HEK293T (cell line): ENCODE results near the gene YPEL2.

Experiments
- ARNT ChIP-seq: fragments of 450-650 bp; IDR thresholded peaks from 2 replicates; pipeline ENCODE4 v1.6.1; 2017; ENCODE audit warnings: mild to moderate bottlenecking
- BHLHE40 ChIP-seq: fragments of 450-650 bp; IDR thresholded peaks from 2 replicates; pipeline ENCODE4 v1.6.1; 2016; ENCODE audit warnings: mild to moderate bottlenecking, moderate library complexity, borderline replicate concordance
- ELF4 ChIP-seq: fragments of 450-650 bp; IDR thresholded peaks from 2 replicates; pipeline ENCODE4 v1.6.1; 2017; ENCODE audit warnings: antibody characterized with exemption
- FOXK2 ChIP-seq: fragments of 450-650 bp; IDR thresholded peaks from 2 replicates; pipeline ENCODE4 v1.6.1; 2016; ENCODE audit warnings: mild to moderate bottlenecking
- HDGF ChIP-seq: fragments of 450-650 bp; IDR thresholded peaks from 2 replicates; pipeline ENCODE4 v1.6.1; 2017; ENCODE audit warnings: antibody characterized with exemption, borderline replicate concordance
- PKNOX1 ChIP-seq: fragments of 450-650 bp; IDR thresholded peaks from 2 replicates; pipeline ENCODE4 v1.6.1; 2016
- SP1 ChIP-seq: fragments of 450-650 bp; IDR thresholded peaks from 2 replicates; pipeline ENCODE4 v1.6.1; 2017
- TARDBP ChIP-seq: fragments of 450-650 bp; IDR thresholded peaks from 2 replicates; pipeline ENCODE4 v1.6.1; 2016

GRCh38 chr17:59389066-59389465 lies 57.6 kb downstream of the YPEL2 start:
- no peak for TF ChIP-seq ELF4
- TF ChIP-seq FOXK2 = no peak
- no peak for TF ChIP-seq SP1
- TF ChIP-seq HDGF = no peak
- no peak for TF ChIP-seq TARDBP
- TF ChIP-seq ARNT = no peak
- no peak for TF ChIP-seq PKNOX1
- TF ChIP-seq BHLHE40 = no peak
